HCT116 (cell line): ENCODE results near the gene PRCC. TPM values are rescaled to one million over a fixed set of nuclear protein-coding genes. Genes with fewer than 3 reads are reported as not detected.
A peak's percentile ranks its signal among the peaks of the same experiment; 100 is the strongest.

Source experiments
- ATAC-seq: fragments of 200-7000 bp; cut with Tn5 transposase; 2 replicates; pipeline ENCODE4 v1.9.1; 2020; ENCODE audit warnings: mild to moderate bottlenecking, moderate library complexity
- BruUV-seq: library from RNA; stranded (reverse); fragments of 400-500 nt; replicated peaks from 2 replicates; lab custom pipeline; 2021; lab: Mats Ljungman, UMichigan
- CTCF ChIA-PET: fragments of 300-600 bp; sonication (Branson Sonifier 250); formaldehyde crosslinking; loops from one replicate; lab custom pipeline; 2021; ENCODE audit warnings: antibody characterized with exemption; lab: Charles Lee
- POLR2A ChIA-PET: fragments of 300-600, 350-600 bp; sonication (Branson Sonifier 250); formaldehyde crosslinking; loops from one replicate; lab custom pipeline; 2021; ENCODE audit warnings: antibody characterized with exemption; lab: Charles Lee
- RAD21 ChIA-PET, 2 experiments: fragments of 300-600 bp; sonication (Branson Sonifier 250); formaldehyde crosslinking; loops; one replicate each; lab custom pipeline; 2023; ENCODE audit warnings: low total read pairs in 2 of 2; ENCODE audit not compliant: uncharacterized antibody in 2 of 2, unreplicated experiment in 2 of 2, low non-redundant PET in 1 of 2; lab: Charles Lee
- DNase-seq: peaks from one replicate; pipeline ENCODE4 v3.0.0-alpha.2; 2010; ENCODE audit warnings: low read depth, low spot score
- H2AFZ ChIP-seq: fragments of 200-600 bp; shearing (Covaris generic), sonication (generic); 2 replicates; pipeline ENCODE4 v1.6.1; 2017; ENCODE audit warnings: low read depth, mixed run types, mixed read lengths, antibody characterized with exemption, low read length; ENCODE audit not compliant: poor library complexity, severe bottlenecking
- H3K27ac ChIP-seq: 2 replicates; pipeline ENCODE4 v1.5.1; 2012; ENCODE audit warnings: low read depth, low read length
- H3K27me3 ChIP-seq: fragments of 200-600 bp; sonication (generic); 2 replicates; pipeline ENCODE4 v1.6.1; 2016; ENCODE audit warnings: mixed run types, low read length, mixed read lengths; ENCODE audit not compliant: insufficient read depth
- H3K36me3 ChIP-seq, 2 experiments: fragments of 200-500 bp in 1 of 2; fragments of 200-600 bp in 1 of 2; sonication (Bioruptor generic) in 1 of 2; sonication (generic) in 1 of 2; 2 replicates each; pipeline versions ENCODE4 v1.5.1 to v1.6.1; 2014 to 2016; ENCODE audit warnings: low read length in 2 of 2, inconsistent platforms in 1 of 2, mixed read lengths in 1 of 2, mixed run types in 1 of 2; ENCODE audit not compliant: insufficient read depth in 2 of 2, control insufficient read depth in 1 of 2
- H3K4me1 ChIP-seq, 2 experiments: fragments of 200-600 bp in 1 of 2; sonication (generic) in 1 of 2; 2 replicates each; pipeline versions ENCODE4 v1.5.1 to v1.6.1; 2012 to 2017; ENCODE audit warnings: low read length in 2 of 2, inconsistent platforms in 1 of 2, mild to moderate bottlenecking in 1 of 2, mixed read lengths in 1 of 2, mixed run types in 1 of 2, moderate library complexity in 1 of 2; ENCODE audit not compliant: insufficient read depth in 2 of 2, control insufficient read depth in 1 of 2
- H3K4me2 ChIP-seq: fragments of 200-600 bp; sonication (generic); 2 replicates; pipeline ENCODE4 v1.6.1; 2017; ENCODE audit warnings: mixed run types, low read length, mixed read lengths
- H3K4me3 ChIP-seq, 2 experiments: fragments of 200-600 bp in 1 of 2; sonication (generic) in 1 of 2; replicated peaks in 1 of 2; 2 replicates each; pipeline ENCODE4 v1.5.1; 2011 to 2016; ENCODE audit warnings: low read length in 2 of 2, control low read depth in 1 of 2, low read depth in 1 of 2, mild to moderate bottlenecking in 1 of 2, mixed read lengths in 1 of 2, mixed run types in 1 of 2
- H3K79me2 ChIP-seq: fragments of 200-600 bp; sonication (generic); 2 replicates; pipeline ENCODE4 v1.6.1; 2017; ENCODE audit warnings: mild to moderate bottlenecking, mixed run types, low read length, moderate library complexity, mixed read lengths; ENCODE audit not compliant: insufficient read depth
- H3K9ac ChIP-seq: fragments of 200-600 bp; sonication (generic); 2 replicates; pipeline ENCODE4 v1.6.1; 2016; ENCODE audit warnings: low read length, mixed read lengths
- H3K9me2 ChIP-seq: fragments of 200-600 bp; sonication (generic), shearing (Covaris generic); 2 replicates; pipeline ENCODE4 v1.6.1; 2017; ENCODE audit warnings: mixed run types, mild to moderate bottlenecking, moderate library complexity; ENCODE audit not compliant: insufficient read depth
- H3K9me3 ChIP-seq, 2 experiments: fragments of 200-500 bp in 1 of 2; fragments of 200-600 bp in 1 of 2; sonication (Bioruptor generic) in 1 of 2; sonication (generic) in 1 of 2; 2 replicates each; pipeline ENCODE4 v1.6.1; 2014 to 2017; ENCODE audit warnings: low read length in 2 of 2, mixed read lengths in 2 of 2, inconsistent platforms in 1 of 2, low read depth in 1 of 2, mild to moderate bottlenecking in 1 of 2, mixed run types in 1 of 2, moderate library complexity in 1 of 2; ENCODE audit not compliant: control insufficient read depth in 1 of 2, insufficient read depth in 1 of 2
- H4K20me1 ChIP-seq: fragments of 200-600 bp; sonication (generic), shearing (Covaris generic); 2 replicates; pipeline ENCODE4 v1.6.1; 2017; ENCODE audit warnings: mixed run types, mild to moderate bottlenecking, moderate library complexity; ENCODE audit not compliant: insufficient read depth
- CTCF ChIP-seq, 3 experiments: fragments of 200-600 bp in 1 of 3; sonication (generic) in 1 of 3; IDR thresholded peaks in 2 of 3; conservative IDR thresholded peaks in 1 of 3; 2 replicates each; pipeline ENCODE4 v1.5.1; 2012 to 2017; ENCODE audit warnings: low read depth in 2 of 3, low read length in 2 of 3, antibody characterized with exemption in 1 of 3, borderline replicate concordance in 1 of 3, control low read depth in 1 of 3, mild to moderate bottlenecking in 1 of 3, mixed read lengths in 1 of 3, mixed run types in 1 of 3, moderate library complexity in 1 of 3; ENCODE audit not compliant: insufficient read depth in 1 of 3
- POLR2AphosphoS5 ChIP-seq: IDR thresholded peaks from 2 replicates; pipeline ENCODE4 v1.6.1; 2011; ENCODE audit warnings: mild to moderate bottlenecking, low read depth, low read length, moderate library complexity
- ZBTB33 ChIP-seq: IDR thresholded peaks from 2 replicates; pipeline ENCODE4 v1.6.1; 2011; ENCODE audit warnings: mild to moderate bottlenecking, low read length, moderate library complexity; ENCODE audit not compliant: insufficient replicate concordance; ENCODE audit errors: extremely low read depth
- intact Hi-C: fragments of 100-400 bp; cut with micrococcal nuclease; formaldehyde crosslinking; loops from 2 replicates; pipeline ENCODE4 v1.10.0; 2022
- total RNA-seq: library from RNA; stranded (reverse); gene quantifications from one replicate; pipeline ENCODE4 v1.2.1, GENCODE V29; 2021; ENCODE audit not compliant: unreplicated experiment

Gene PRCC
- total RNA-seq, 1 experiment from 2014 or later, result 78.1 TPM

- TF ChIP-seq ZBTB33, result no peak
These were observed 5.6 kb downstream of the PRCC start (continued) for GRCh38 chr1:156772728-156773497.

GRCh38 chr1:156773607-156774006, 6.3 kb downstream of the PRCC start:
- Histone ChIP-seq H3K79me2 (peaks cover 97% of the 10 kb centered on the region), H3K4me2 (no peak overlapping the region), H3K4me1 (peaks cover 7 to 11% of the 10 kb centered on the region in 2 experiments), H3K36me3 (peaks cover 5 to 22% of the 10 kb centered on the region in 2 experiments; a peak in 2 of 4 replicates), H3K27ac (no peak overlapping the region), H3K9me3 (no peaks in the 10 kb centered on the region), H3K4me3 (no peak overlapping the region), H3K9ac (no peak overlapping the region), H3K27me3 (no peaks in the 10 kb centered on the region), H3K9me2 (no peaks in the 10 kb centered on the region), H2AFZ (no peak overlapping the region), H4K20me1 (no peaks in the 10 kb centered on the region)
- CTCF ChIA-PET, result no interaction called here
- BruUV-seq, result no TSS peak
- POLR2A ChIA-PET, result no interaction called here
- ATAC-seq (peak; percentile 50; the same call in 1 of the 2 replicates), DNase-seq (no peak)
- intact Hi-C loops, result no loop called here
- TF ChIP-seq CTCF (IDR thresholded peaks at IDR 0.05 in 2 of 3, conservative IDR thresholded peaks at IDR 0.05 in 1 of 3; ENCODE audit: borderline replicate concordance in 1 of 3, insufficient read depth in 1 of 3, low read depth in 2 of 3, low read length in 2 of 3) (peak in 1 of 3 experiments; percentile 27; a peak in 1 of 6 replicates), POLR2AphosphoS5 (no peak)
- RAD21 ChIA-PET, result no interaction called here
